HepG2 (cell line): Measurements from ENCODE around the gene ABCC2. TPM values are rescaled to one million over a fixed set of nuclear protein-coding genes. Genes with fewer than 3 reads are reported as not detected.

Experiments used
- BORCS8-MEF2B ChIP-seq: sonication (generic); formaldehyde crosslinking; IDR thresholded peaks from 2 replicates; pipeline ENCODE4 v1.8.0; 2022; ENCODE audit warnings: mild to moderate bottlenecking, missing genetic modification reagents
- FLYWCH1 ChIP-seq: sonication (generic); formaldehyde crosslinking; IDR thresholded peaks from 2 replicates; pipeline ENCODE4 v1.8.1; 2023; ENCODE audit warnings: mild to moderate bottlenecking, missing genetic modification reagents
- KLF16 ChIP-seq, 2 experiments: sonication (generic) in 1 of 2; formaldehyde crosslinking in 1 of 2; IDR thresholded peaks; 2 replicates each; pipeline versions ENCODE4 v1.6.1 to v1.8.0; 2016 to 2023; ENCODE audit warnings: missing genetic modification reagents in 2 of 2, missing compliant biosample characterization in 1 of 2
- RARA ChIP-seq: IDR thresholded peaks from 2 replicates; pipeline ENCODE4 v1.6.1; 2016; ENCODE audit warnings: missing genetic modification reagents, missing compliant biosample characterization
- RCOR2 ChIP-seq: IDR thresholded peaks from 2 replicates; pipeline ENCODE4 v1.6.1; 2016; ENCODE audit warnings: missing biosample characterization, missing genetic modification reagents
- SKIL ChIP-seq: sonication (generic); formaldehyde crosslinking; IDR thresholded peaks from 2 replicates; pipeline ENCODE4 v1.8.0; 2022; ENCODE audit warnings: missing genetic modification reagents, mild to moderate bottlenecking, moderate library complexity, borderline replicate concordance
- SP5 ChIP-seq: IDR thresholded peaks from 2 replicates; pipeline ENCODE4 v1.6.1; 2016; ENCODE audit warnings: low read depth, borderline replicate concordance
- SUZ12 ChIP-seq: fragments of 150-350 bp; IDR thresholded peaks from 2 replicates; pipeline ENCODE4 v1.6.1; 2014; ENCODE audit warnings: low read depth, low read length
- TBL1XR1 ChIP-seq: fragments of 150-350 bp; IDR thresholded peaks from 2 replicates; pipeline ENCODE4 v1.6.1; 2014; ENCODE audit warnings: borderline replicate concordance, low read length; ENCODE audit not compliant: partially characterized antibody
- WIZ ChIP-seq: sonication (generic); formaldehyde crosslinking; IDR thresholded peaks from 2 replicates; pipeline ENCODE4 v1.5.1; 2020; ENCODE audit warnings: mild to moderate bottlenecking, missing genetic modification reagents
- ZNF12 ChIP-seq: sonication (generic); formaldehyde crosslinking; IDR thresholded peaks from 2 replicates; pipeline ENCODE4 v1.5.0; 2020; ENCODE audit warnings: missing genetic modification reagents
- ZNF20 ChIP-seq: sonication (generic); formaldehyde crosslinking; IDR thresholded peaks from 2 replicates; pipeline ENCODE4 v1.4.0; 2020; ENCODE audit warnings: mild to moderate bottlenecking, moderate library complexity, missing genetic modification reagents
- ZNF430 ChIP-seq: sonication (generic); formaldehyde crosslinking; IDR thresholded peaks from 2 replicates; pipeline ENCODE4 v1.9.0; 2021; ENCODE audit warnings: mild to moderate bottlenecking, missing genetic modification reagents
- ZSCAN31 ChIP-seq: sonication (generic); formaldehyde crosslinking; IDR thresholded peaks from 2 replicates; pipeline ENCODE4 v1.5.0; 2020; ENCODE audit warnings: low read depth, mild to moderate bottlenecking, missing genetic modification reagents
- polyA plus RNA-seq, 8 experiments: library from polyadenylated mRNA; depleted of rRNA in 3 of 8; stranded (reverse) in 7 of 8; unstranded in 1 of 8; fragments of >200 nt; fragmentation: Illumina TruSeq in 4 of 8; extraction: Trizol in 4 of 8; gene quantifications; 2 replicates each; pipeline versions ENCODE4 v1.2.1 to v1.2.3, GENCODE V29; 2011 to 2016; ENCODE audit warnings: low read depth in 4 of 8, missing spikeins in 1 of 8, mixed read lengths in 1 of 8; ENCODE audit not compliant: insufficient read depth in 1 of 8
- total RNA-seq, 5 experiments: library from RNA; depleted of rRNA; stranded (reverse); fragments of >200 nt; fragmentation: Illumina TruSeq; extraction: Trizol; gene quantifications; 2 replicates each; pipeline ENCODE4 v1.2.3, GENCODE V29; 2016; ENCODE audit warnings: low read depth in 1 of 5
- TF ChIP-seq, protein P1 (sequence below): sonication (generic); formaldehyde crosslinking; IDR thresholded peaks from 2 replicates; pipeline ENCODE4 v1.4.0; 2020; ENCODE audit warnings: missing genetic modification reagents, borderline replicate concordance
- TF ChIP-seq, protein P2 (sequence below): sonication (generic); formaldehyde crosslinking; IDR thresholded peaks from 2 replicates; pipeline ENCODE4 v1.5.0; 2020; ENCODE audit warnings: missing genetic modification reagents

ABCC2 gene
- total and polyA plus RNA-seq, 2 of the 13 experiments (the other 11 are each of a cell fraction or from before 2014, with no cell fraction given), result 181 to 497 TPM

GRCh38 chr10:99770408-99771045, 11.9 kb upstream of the ABCC2 start (continued):
- TF ChIP-seq, protein P1, sequence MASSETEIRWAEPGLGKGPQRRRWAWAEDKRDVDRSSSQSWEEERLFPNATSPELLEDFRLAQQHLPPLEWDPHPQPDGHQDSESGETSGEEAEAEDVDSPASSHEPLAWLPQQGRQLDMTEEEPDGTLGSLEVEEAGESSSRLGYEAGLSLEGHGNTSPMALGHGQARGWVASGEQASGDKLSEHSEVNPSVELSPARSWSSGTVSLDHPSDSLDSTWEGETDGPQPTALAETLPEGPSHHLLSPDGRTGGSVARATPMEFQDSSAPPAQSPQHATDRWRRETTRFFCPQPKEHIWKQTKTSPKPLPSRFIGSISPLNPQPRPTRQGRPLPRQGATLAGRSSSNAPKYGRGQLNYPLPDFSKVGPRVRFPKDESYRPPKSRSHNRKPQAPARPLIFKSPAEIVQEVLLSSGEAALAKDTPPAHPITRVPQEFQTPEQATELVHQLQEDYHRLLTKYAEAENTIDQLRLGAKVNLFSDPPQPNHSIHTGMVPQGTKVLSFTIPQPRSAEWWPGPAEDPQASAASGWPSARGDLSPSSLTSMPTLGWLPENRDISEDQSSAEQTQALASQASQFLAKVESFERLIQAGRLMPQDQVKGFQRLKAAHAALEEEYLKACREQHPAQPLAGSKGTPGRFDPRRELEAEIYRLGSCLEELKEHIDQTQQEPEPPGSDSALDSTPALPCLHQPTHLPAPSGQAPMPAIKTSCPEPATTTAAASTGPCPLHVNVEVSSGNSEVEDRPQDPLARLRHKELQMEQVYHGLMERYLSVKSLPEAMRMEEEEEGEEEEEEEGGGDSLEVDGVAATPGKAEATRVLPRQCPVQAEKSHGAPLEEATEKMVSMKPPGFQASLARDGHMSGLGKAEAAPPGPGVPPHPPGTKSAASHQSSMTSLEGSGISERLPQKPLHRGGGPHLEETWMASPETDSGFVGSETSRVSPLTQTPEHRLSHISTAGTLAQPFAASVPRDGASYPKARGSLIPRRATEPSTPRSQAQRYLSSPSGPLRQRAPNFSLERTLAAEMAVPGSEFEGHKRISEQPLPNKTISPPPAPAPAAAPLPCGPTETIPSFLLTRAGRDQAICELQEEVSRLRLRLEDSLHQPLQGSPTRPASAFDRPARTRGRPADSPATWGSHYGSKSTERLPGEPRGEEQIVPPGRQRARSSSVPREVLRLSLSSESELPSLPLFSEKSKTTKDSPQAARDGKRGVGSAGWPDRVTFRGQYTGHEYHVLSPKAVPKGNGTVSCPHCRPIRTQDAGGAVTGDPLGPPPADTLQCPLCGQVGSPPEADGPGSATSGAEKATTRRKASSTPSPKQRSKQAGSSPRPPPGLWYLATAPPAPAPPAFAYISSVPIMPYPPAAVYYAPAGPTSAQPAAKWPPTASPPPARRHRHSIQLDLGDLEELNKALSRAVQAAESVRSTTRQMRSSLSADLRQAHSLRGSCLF (CRISPR knock-in tag), result no peak
- no peak for TF ChIP-seq ZNF12
- TF ChIP-seq WIZ, result no peak
- TF ChIP-seq ZSCAN31 (CRISPR knock-in tag), result no peak
- peak; percentile 69; the same call in 1 of the 2 replicates for TF ChIP-seq RCOR2 (CRISPR knock-in tag)
- TF ChIP-seq SKIL, result no peak
- TF ChIP-seq, protein P2, sequence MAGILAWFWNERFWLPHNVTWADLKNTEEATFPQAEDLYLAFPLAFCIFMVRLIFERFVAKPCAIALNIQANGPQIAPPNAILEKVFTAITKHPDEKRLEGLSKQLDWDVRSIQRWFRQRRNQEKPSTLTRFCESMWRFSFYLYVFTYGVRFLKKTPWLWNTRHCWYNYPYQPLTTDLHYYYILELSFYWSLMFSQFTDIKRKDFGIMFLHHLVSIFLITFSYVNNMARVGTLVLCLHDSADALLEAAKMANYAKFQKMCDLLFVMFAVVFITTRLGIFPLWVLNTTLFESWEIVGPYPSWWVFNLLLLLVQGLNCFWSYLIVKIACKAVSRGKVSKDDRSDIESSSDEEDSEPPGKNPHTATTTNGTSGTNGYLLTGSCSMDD, result no peak
- TF ChIP-seq FLYWCH1 (CRISPR knock-in tag), result no peak
- peak in 1 of 2 experiments; percentile 61; a peak in 1 of 4 replicates for TF ChIP-seq KLF16 (CRISPR knock-in tag; IDR thresholded peaks at IDR 0.05)
- TF ChIP-seq SUZ12, result no peak
- TF ChIP-seq BORCS8-MEF2B, result no peak
- TF ChIP-seq RARA (CRISPR knock-in tag), result peak; percentile 65; the same call in 1 of the 2 replicates
- no peak for TF ChIP-seq SP5 (CRISPR knock-in tag)
- TF ChIP-seq ZNF20, result no peak
- no peak for TF ChIP-seq ZNF430 (CRISPR knock-in tag)
- TF ChIP-seq TBL1XR1, result no peak
